IMR-90 (cell line): ENCODE results near the gene RABL2A. TPM values are rescaled to one million over a fixed set of nuclear protein-coding genes. Genes with fewer than 3 reads are reported as not detected.
"Not testable (repeated sequence)": the region's sequence is repeated elsewhere in the genome, so short reads cannot be mapped to it uniquely, and the experiment has no call there.

Experiments used
- ATAC-seq: fragments of 200-7000 bp; cut with Tn5 transposase; 2 replicates; pipeline ENCODE4 v1.9.1; 2020; ENCODE audit warnings: low read depth, mild to moderate bottlenecking, moderate library complexity
- BruUV-seq: library from RNA; stranded (reverse); fragments of 400-500 nt; replicated peaks from 2 replicates; lab custom pipeline; 2021; lab: Mats Ljungman, UMichigan
- CTCF ChIA-PET: fragments of 300-600 bp; formaldehyde crosslinking; extraction: SDS; loops from one replicate; lab custom pipeline; 2021; ENCODE audit warnings: antibody characterized with exemption; lab: Yijun Ruan, JAX
- POLR2A ChIA-PET: fragments of 300-600 bp; sonication (Branson Sonifier 250); formaldehyde crosslinking; loops from one replicate; lab custom pipeline; 2022; ENCODE audit warnings: antibody characterized with exemption; ENCODE audit not compliant: unreplicated experiment; lab: Charles Lee
- DNase-seq: peaks from one replicate; pipeline ENCODE4 v3.0.0; 2013
- H2AFZ ChIP-seq: replicated peaks from 2 replicates; pipeline ENCODE3; 2013; ENCODE audit warnings: low read length, mild to moderate bottlenecking; ENCODE audit not compliant: poor library complexity
- H2AK5ac ChIP-seq: 2 replicates; pipeline ENCODE4 v1.6.1; 2013; ENCODE audit warnings: low read depth, low read length, inconsistent platforms
- H2AK9ac ChIP-seq: replicated peaks from 2 replicates; pipeline ENCODE3; 2013; ENCODE audit warnings: mild to moderate bottlenecking, low read depth, low read length, moderate library complexity; ENCODE audit not compliant: poor library complexity
- H2BK120ac ChIP-seq: 2 replicates; pipeline ENCODE4 v1.6.1; 2013; ENCODE audit warnings: low read depth, low read length, inconsistent platforms
- H2BK15ac ChIP-seq: 3 replicates; pipeline ENCODE4 v1.6.1; 2013; ENCODE audit warnings: low read depth, low read length, inconsistent platforms
- H2BK20ac ChIP-seq: 2 replicates; pipeline ENCODE4 v1.6.1; 2013; ENCODE audit warnings: low read depth, mild to moderate bottlenecking, inconsistent platforms, low read length, moderate library complexity
- H2BK5ac ChIP-seq: 2 replicates; pipeline ENCODE4 v1.6.1; 2013; ENCODE audit warnings: mild to moderate bottlenecking, low read depth, low read length, inconsistent platforms; ENCODE audit not compliant: poor library complexity, severe bottlenecking
- H3K14ac ChIP-seq: replicated peaks from 2 replicates; pipeline ENCODE4 v1.6.1; 2013; ENCODE audit warnings: low read depth, low read length, inconsistent platforms
- H3K18ac ChIP-seq: 2 replicates; pipeline ENCODE4 v1.6.1; 2013; ENCODE audit warnings: low read depth, low read length, control low read depth
- H3K23ac ChIP-seq: 2 replicates; pipeline ENCODE4 v1.6.1; 2013; ENCODE audit warnings: low read depth, low read length, inconsistent platforms
- H3K27ac ChIP-seq: 2 replicates; pipeline ENCODE4 v1.5.1; 2013; ENCODE audit warnings: mild to moderate bottlenecking, control low read depth, low read length; ENCODE audit not compliant: insufficient read depth
- H3K27me3 ChIP-seq: 2 replicates; pipeline ENCODE4 v1.6.1; 2013; ENCODE audit warnings: low read length; ENCODE audit not compliant: control insufficient read depth, insufficient read depth
- H3K36me3 ChIP-seq: 2 replicates; pipeline ENCODE4 v1.6.1; 2013; ENCODE audit warnings: low read length, mixed read lengths; ENCODE audit not compliant: control insufficient read depth, insufficient read depth
- H3K4ac ChIP-seq: 2 replicates; pipeline ENCODE4 v1.6.1; 2013; ENCODE audit warnings: low read depth, low read length, inconsistent platforms
- H3K4me1 ChIP-seq: 2 replicates; pipeline ENCODE4 v1.6.1; 2013; ENCODE audit warnings: low read length, mixed read lengths; ENCODE audit not compliant: control insufficient read depth, insufficient read depth
- H3K4me2 ChIP-seq: 2 replicates; pipeline ENCODE4 v1.6.1; 2013; ENCODE audit warnings: low read depth, mild to moderate bottlenecking, control low read depth, low read length, moderate library complexity
- H3K4me3 ChIP-seq: 2 replicates; pipeline ENCODE4 v1.5.1; 2013; ENCODE audit warnings: low read depth, mild to moderate bottlenecking, control low read depth, low read length, moderate library complexity; ENCODE audit not compliant: insufficient read depth
- H3K56ac ChIP-seq: 2 replicates; pipeline ENCODE4 v1.6.1; 2013; ENCODE audit warnings: low read length, inconsistent platforms; ENCODE audit not compliant: insufficient read depth; ENCODE audit errors: extremely low read depth
- H3K79me1 ChIP-seq, 2 experiments: 2 replicates each; pipeline ENCODE4 v1.6.1; 2013; ENCODE audit warnings: low read length in 2 of 2, inconsistent platforms in 1 of 2, low read depth in 1 of 2
- H3K9ac ChIP-seq: 2 replicates; pipeline ENCODE4 v1.6.1; 2013; ENCODE audit warnings: low read depth, low read length, control low read depth
- H3K9me1 ChIP-seq: 2 replicates; pipeline ENCODE4 v1.6.1; 2013; ENCODE audit warnings: low read length, inconsistent platforms; ENCODE audit not compliant: insufficient read depth
- H3K9me3 ChIP-seq: 2 replicates; pipeline ENCODE4 v1.6.1; 2013; ENCODE audit warnings: low read length; ENCODE audit not compliant: control insufficient read depth, insufficient read depth
- H4K20me1 ChIP-seq: 2 replicates; pipeline ENCODE4 v1.6.1; 2013; ENCODE audit warnings: low read length, inconsistent platforms; ENCODE audit not compliant: insufficient read depth
- H4K5ac ChIP-seq: 2 replicates; pipeline ENCODE4 v1.6.1; 2013; ENCODE audit warnings: mild to moderate bottlenecking, low read depth, low read length, control low read depth
- H4K8ac ChIP-seq, 2 experiments: 2 replicates each; pipeline ENCODE4 v1.6.1; 2013; ENCODE audit warnings: low read depth in 2 of 2, low read length in 2 of 2, control low read depth in 1 of 2, inconsistent platforms in 1 of 2
- H4K91ac ChIP-seq: 2 replicates; pipeline ENCODE4 v1.6.1; 2013; ENCODE audit warnings: low read depth, low read length, inconsistent platforms; ENCODE audit not compliant: insufficient read depth
- USF2 ChIP-seq: fragments of 150-350 bp; IDR thresholded peaks from 2 replicates; pipeline ENCODE4 v1.6.1; 2017; ENCODE audit warnings: mild to moderate bottlenecking, antibody characterized with exemption, low read length, low read depth
- WGBS, 2 experiments: methylation state at CpG; one replicate each; pipeline versions ENCODE4 v1.1.5 to v1.1.7; 2013; ENCODE audit warnings: missing lambda C conversion rate in 2 of 2; ENCODE audit not compliant: insufficient read length in 1 of 2; ENCODE audit errors: extremely low coverage in 2 of 2; 5-methylcytosine and 5-hydroxymethylcytosine counted together
- dilution Hi-C: fragments of 300-500 bp; cut with HindIII; formaldehyde crosslinking; loops from one replicate; pipeline ENCODE4 v1.14.3; 2018; ENCODE audit warnings: low sequenced_read_pairs; ENCODE audit not compliant: unreplicated experiment
- in situ Hi-C: fragments of 300-500 bp; cut with MboI; formaldehyde crosslinking; loops from 3 replicates; pipeline ENCODE4 v1.14.3; 2019; ENCODE audit warnings: low sequenced_read_pairs, inconsistent platforms, mixed read lengths
- intact Hi-C: fragments of 100-400 bp; cut with micrococcal nuclease; formaldehyde crosslinking; loops from 2 replicates; pipeline ENCODE4 v1.10.0; 2022
- polyA plus RNA-seq, 3 experiments: library from polyadenylated mRNA; depleted of rRNA; stranded (reverse); fragments of >200 nt; gene quantifications; 2 replicates each; pipeline ENCODE4 v1.2.3, GENCODE V29; 2012; ENCODE audit warnings: low replicate concordance in 1 of 3
- total RNA-seq: library from RNA; depleted of rRNA; stranded (reverse); fragments of >200 nt; gene quantifications from 2 replicates; pipeline ENCODE4 v1.2.3, GENCODE V29; 2012

The RABL2A gene
- total and polyA plus RNA-seq, 2 of the 4 experiments (the other 2 are of a cell fraction): 3.9 to 11.0 TPM

- H3K23ac ChIP-seq, H3K9me1 ChIP-seq, H4K20me1 ChIP-seq, H2AFZ ChIP-seq, DNase-seq, H3K79me1 ChIP-seq, intact Hi-C loops, CTCF ChIA-PET, H3K4me1 ChIP-seq, dilution Hi-C loops, H3K56ac ChIP-seq, H3K4me2 ChIP-seq, in situ Hi-C loops, H4K5ac ChIP-seq, BruUV-seq, H2AK5ac ChIP-seq, H3K9ac ChIP-seq, H2AK9ac ChIP-seq, H3K14ac ChIP-seq, H3K9me3 ChIP-seq, POLR2A ChIA-PET, H3K36me3 ChIP-seq, H2BK15ac ChIP-seq, ATAC-seq, H3K18ac ChIP-seq, H3K4me3 ChIP-seq, H3K27me3 ChIP-seq: not testable (repeated sequence)
- H4K8ac ChIP-seq: peak overlapping the region in 1 of 2 experiments; percentile 79; a peak in 3 of 4 replicates
- peak overlapping the region; percentile 20 for H3K27ac ChIP-seq
- peak overlapping the region; percentile 63 for H2BK20ac ChIP-seq
- H4K91ac ChIP-seq: peak overlapping the region; percentile 34
- no CpG with 5 or more reads among the region's 5 CpGs for WGBS, 2 experiments
- peak overlapping the region; percentile 44 for H2BK5ac ChIP-seq
- TF ChIP-seq USF2: peak; percentile 60
- peak overlapping the region; percentile 69 for H3K4ac ChIP-seq
- H2BK120ac ChIP-seq: peak overlapping the region; percentile 81
Measured at GRCh38 chr2:113578508-113578907, 48.6 kb upstream of the RABL2A start.

DNA sequence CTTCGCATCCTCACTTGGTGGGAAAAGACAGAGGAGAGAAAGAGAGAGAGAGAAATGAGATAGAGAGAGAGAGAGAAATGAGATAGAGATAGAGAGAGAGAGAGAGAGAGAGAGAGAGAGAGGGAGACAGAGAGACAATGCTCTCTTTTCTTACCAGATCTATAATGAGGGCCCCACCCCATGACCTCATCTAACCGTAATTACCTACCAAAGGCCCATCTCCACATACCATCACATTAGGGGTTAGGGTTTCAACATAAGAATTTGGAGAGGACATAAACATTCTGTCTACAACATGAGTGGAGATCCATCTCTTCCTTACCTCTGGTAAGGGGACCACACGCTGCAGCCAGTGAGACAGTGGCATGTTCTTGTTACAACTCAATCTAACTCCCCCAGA lies 44.6 kb upstream of the RABL2A start:
- WGBS, 2 experiments: no CpG with 5 or more reads among the region's 3 CpGs
- H4K20me1 ChIP-seq, H3K27me3 ChIP-seq, H3K36me3 ChIP-seq, H3K56ac ChIP-seq, H3K79me1 ChIP-seq, H2AK9ac ChIP-seq, ATAC-seq, H3K9ac ChIP-seq, H3K9me1 ChIP-seq, dilution Hi-C loops, intact Hi-C loops, BruUV-seq, H3K4me3 ChIP-seq, in situ Hi-C loops, CTCF ChIA-PET, H2AFZ ChIP-seq, DNase-seq, POLR2A ChIA-PET, H3K4me2 ChIP-seq, H3K4me1 ChIP-seq, H3K9me3 ChIP-seq: not testable (repeated sequence)
- Histone ChIP-seq H3K18ac (peak overlapping the region; percentile 22), H2BK120ac (peak overlapping the region; percentile 76), H2BK15ac (peak overlapping the region; percentile 71), H3K27ac (peak overlapping the region; percentile 34; the same call in 1 of the 2 replicates), H4K8ac (peak overlapping the region in 1 of 2 experiments; percentile 61; a peak in 3 of 4 replicates), H3K4ac (peak overlapping the region; percentile 86), H3K14ac (peak overlapping the region; percentile 68), H2BK5ac (peak overlapping the region; percentile 70), H2AK5ac (peak overlapping the region; percentile 68), H4K91ac (peak overlapping the region; percentile 82), H2BK20ac (peak overlapping the region; percentile 56), H4K5ac (peak overlapping the region; percentile 13), H3K23ac (peak overlapping the region; percentile 57)
